GM23338 (cell line): ENCODE data around the gene IRF2. TPM values are rescaled to one million over a fixed set of nuclear protein-coding genes. Genes with fewer than 3 reads are reported as not detected.

Experiments used
- EZH2 ChIP-seq: fragments of 200-600 bp; sonication (generic); IDR thresholded peaks from one replicate; pipeline ENCODE4 v1.8.0; 2017; ENCODE audit warnings: antibody characterized with exemption, mild to moderate bottlenecking, low read depth; ENCODE audit not compliant: unreplicated experiment
- JUNB ChIP-seq: IDR thresholded peaks from one replicate; pipeline ENCODE4 v1.6.1; 2016; ENCODE audit warnings: antibody characterized with exemption; ENCODE audit not compliant: unreplicated experiment
- REST ChIP-seq: IDR thresholded peaks from one replicate; pipeline ENCODE4 v1.6.1; 2018; ENCODE audit warnings: antibody characterized with exemption; ENCODE audit not compliant: unreplicated experiment
- STAT1 ChIP-seq: IDR thresholded peaks from one replicate; pipeline ENCODE4 v1.6.1; 2016; ENCODE audit warnings: antibody characterized with exemption; ENCODE audit not compliant: unreplicated experiment
- ZNF462 ChIP-seq: fragments of 250-450 bp; sonication (Bioruptor Pico); IDR thresholded peaks from 2 replicates; pipeline ENCODE4 v1.5.0; 2020; ENCODE audit warnings: mild to moderate bottlenecking, moderate library complexity
- polyA plus RNA-seq: library from polyadenylated mRNA; unstranded; fragments of >200 nt; fragmentation: Nextera tagmentation; extraction: Ambion mirVana; gene quantifications from 2 replicates; pipeline ENCODE4 v1.2.1, GENCODE V29; 2016
- total RNA-seq: library from RNA; depleted of rRNA; stranded (reverse); fragments of >200 nt; shearing (Covaris generic); gene quantifications from 2 replicates; pipeline ENCODE4 v1.2.3, GENCODE V29; 2014

The IRF2 gene
- total and polyA plus RNA-seq, 2 experiments from 2014 or later, result 14.7 to 15.0 TPM

GRCh38 chr4:184396570-184397515, 77.5 kb downstream of the IRF2 start (continued):
- TF ChIP-seq ZNF462 (no peak), REST (no peak), STAT1 (no peak), JUNB (no peak), EZH2 (no peak)
